Vagina (tissue), 2 donors: ENCODE data around the gene FYB2. TPM values are rescaled to one million over a fixed set of nuclear protein-coding genes. Genes with fewer than 3 reads are reported as not detected.

Experiments
- DNase-seq, 2 donors: peaks; one replicate each; pipeline ENCODE4 v3.0.0-alpha.2; 2017; ENCODE audit errors: extremely low spot score in 2 of 2
- H3K27ac ChIP-seq: fragments of 200-600 bp; sonication (generic); one replicate; pipeline ENCODE4 v1.5.1; 2019
- H3K27me3 ChIP-seq: fragments of 200-600 bp; sonication (generic); one replicate; pipeline ENCODE4 v1.5.1; 2019
- H3K36me3 ChIP-seq, 2 donors: fragments of 200-600 bp; sonication (generic); one replicate each; pipeline ENCODE4 v1.5.1; 2017 to 2019
- H3K4me1 ChIP-seq: fragments of 200-600 bp; sonication (generic); one replicate; pipeline ENCODE4 v1.5.1; 2019
- H3K4me3 ChIP-seq, 2 donors: fragments of 200-600 bp; sonication (generic); 1 replicate in 1 of 2; 2 replicates in 1 of 2; pipeline ENCODE4 v1.5.1; 2016 to 2019
- H3K9me3 ChIP-seq: fragments of 200-600 bp; sonication (generic); one replicate; pipeline ENCODE4 v1.5.1; 2019
- POLR2A ChIP-seq, 2 donors: fragments of 450-650 bp; IDR thresholded peaks; one replicate each; pipeline ENCODE4 v1.6.1; 2017; ENCODE audit warnings: antibody characterized with exemption in 2 of 2, mild to moderate bottlenecking in 2 of 2, moderate library complexity in 2 of 2
- POLR2AphosphoS5 ChIP-seq, 2 donors: sonication (generic); formaldehyde crosslinking; IDR thresholded peaks; one replicate each; pipeline ENCODE4 v1.9.0; 2017; ENCODE audit warnings: antibody characterized with exemption in 2 of 2, mild to moderate bottlenecking in 2 of 2, low read depth in 1 of 2; ENCODE audit not compliant: insufficient read depth in 1 of 2
- intact Hi-C: fragments of 100-400 bp; cut with DNase I; formaldehyde crosslinking; loops from one replicate; pipeline ENCODE4 v1.15.1; 2023
- total RNA-seq: library from RNA; depleted of rRNA; stranded (reverse); fragments of >200 nt; gene quantifications from one replicate; pipeline ENCODE4 v1.2.3, GENCODE V29; 2016
- TF ChIP-seq, protein P1 (sequence below), 3 experiments: fragments of 450-650 bp in 2 of 3; fragments of 200-600 bp in 1 of 3; sonication (generic) in 1 of 3; IDR thresholded peaks; one replicate each; pipeline ENCODE4 v1.5.1; 2017 to 2019; ENCODE audit warnings: antibody characterized with exemption in 3 of 3, mild to moderate bottlenecking in 2 of 3, moderate library complexity in 2 of 3

Gene FYB2
- total RNA-seq, 1 donor from 2014 or later: not detected

DNA sequence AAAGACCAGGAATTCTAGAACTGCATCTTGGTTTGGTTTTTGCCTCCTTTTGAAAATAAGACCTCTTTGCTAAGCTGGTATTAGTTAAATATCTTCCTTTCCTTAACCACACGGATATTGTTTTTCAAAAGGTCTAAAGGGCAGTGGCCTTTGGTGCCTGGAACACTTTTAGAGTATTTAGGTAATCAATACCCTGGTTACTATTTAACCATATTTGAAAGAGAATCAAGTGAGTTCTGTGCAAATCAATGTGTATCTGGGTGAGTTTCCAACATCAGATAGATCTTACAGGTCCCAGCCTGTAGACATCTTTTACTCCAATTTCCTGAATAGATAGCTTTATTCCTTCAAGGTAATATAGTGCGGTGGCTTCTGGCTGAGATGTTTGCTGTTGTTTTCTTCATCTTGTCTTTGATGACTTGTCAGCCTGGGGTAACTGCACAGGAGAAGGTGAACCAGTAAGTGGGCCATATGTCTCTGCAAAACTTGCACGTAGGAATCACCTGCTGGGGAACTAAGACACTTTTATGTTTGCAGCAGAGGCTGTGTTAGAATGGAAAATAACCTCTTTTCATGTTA, 35.4 kb upstream of the FYB2 start, which contains the start of gene C8A:
Gene C8A, plus strand, starts transcription at position 277 of the 579 bp plus-strand sequence. Its CDS starts 105 bp downstream, at position 382.
- Histone ChIP-seq H3K27ac (no peak within 1 kb of the TSS), H3K4me1 (no peaks in the 10 kb centered on the region), H3K36me3 (no peaks in the 10 kb centered on the region), H3K9me3 (no peaks in the 10 kb centered on the region), H3K4me3 (no peak within 1 kb of the TSS), H3K27me3 (no peaks in the 10 kb centered on the region)
- TF ChIP-seq POLR2AphosphoS5 (IDR thresholded peaks at IDR 0.05; ENCODE audit: insufficient read depth in 1 of 2, low read depth in 1 of 2) (no peak), POLR2A (IDR thresholded peaks at IDR 0.05) (no peak)
- TF ChIP-seq, protein P1, sequence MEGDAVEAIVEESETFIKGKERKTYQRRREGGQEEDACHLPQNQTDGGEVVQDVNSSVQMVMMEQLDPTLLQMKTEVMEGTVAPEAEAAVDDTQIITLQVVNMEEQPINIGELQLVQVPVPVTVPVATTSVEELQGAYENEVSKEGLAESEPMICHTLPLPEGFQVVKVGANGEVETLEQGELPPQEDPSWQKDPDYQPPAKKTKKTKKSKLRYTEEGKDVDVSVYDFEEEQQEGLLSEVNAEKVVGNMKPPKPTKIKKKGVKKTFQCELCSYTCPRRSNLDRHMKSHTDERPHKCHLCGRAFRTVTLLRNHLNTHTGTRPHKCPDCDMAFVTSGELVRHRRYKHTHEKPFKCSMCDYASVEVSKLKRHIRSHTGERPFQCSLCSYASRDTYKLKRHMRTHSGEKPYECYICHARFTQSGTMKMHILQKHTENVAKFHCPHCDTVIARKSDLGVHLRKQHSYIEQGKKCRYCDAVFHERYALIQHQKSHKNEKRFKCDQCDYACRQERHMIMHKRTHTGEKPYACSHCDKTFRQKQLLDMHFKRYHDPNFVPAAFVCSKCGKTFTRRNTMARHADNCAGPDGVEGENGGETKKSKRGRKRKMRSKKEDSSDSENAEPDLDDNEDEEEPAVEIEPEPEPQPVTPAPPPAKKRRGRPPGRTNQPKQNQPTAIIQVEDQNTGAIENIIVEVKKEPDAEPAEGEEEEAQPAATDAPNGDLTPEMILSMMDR (IDR thresholded peaks at IDR 0.05): no peak
- DNase-seq: no peak
- intact Hi-C loops: no loop called here

DNA sequence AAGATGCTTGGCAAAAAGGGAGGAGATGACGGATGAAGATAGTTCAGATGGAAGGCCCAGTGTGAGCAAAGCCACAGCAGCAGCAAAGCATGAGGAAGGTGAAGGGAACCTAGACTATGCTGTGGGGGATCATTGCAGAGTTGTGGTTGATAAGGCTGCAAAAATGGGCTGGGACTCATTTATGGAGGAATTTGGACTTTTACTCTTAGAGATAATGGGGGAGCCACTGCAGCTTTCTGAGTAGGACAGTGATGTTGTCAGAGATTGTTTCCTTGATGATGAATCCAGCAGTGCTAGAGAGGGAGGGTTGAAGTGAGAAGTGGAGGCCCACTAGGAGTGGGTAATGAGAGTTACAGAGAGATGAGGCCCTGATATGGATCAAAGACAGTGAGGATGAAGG, 33.3 kb upstream of the FYB2 start:
- Histone ChIP-seq H3K4me1 (no peaks in the 10 kb centered on the region), H3K36me3 (no peaks in the 10 kb centered on the region), H3K4me3 (no peak overlapping the region), H3K27ac (no peak overlapping the region), H3K9me3 (no peaks in the 10 kb centered on the region), H3K27me3 (no peaks in the 10 kb centered on the region)
- TF ChIP-seq, protein P1 (IDR thresholded peaks at IDR 0.05): no peak
- TF ChIP-seq POLR2AphosphoS5 (IDR thresholded peaks at IDR 0.05; ENCODE audit: insufficient read depth in 1 of 2, low read depth in 1 of 2) (no peak), POLR2A (IDR thresholded peaks at IDR 0.05) (no peak)
- DNase-seq: no peak
- intact Hi-C loops: no loop called here

DNA sequence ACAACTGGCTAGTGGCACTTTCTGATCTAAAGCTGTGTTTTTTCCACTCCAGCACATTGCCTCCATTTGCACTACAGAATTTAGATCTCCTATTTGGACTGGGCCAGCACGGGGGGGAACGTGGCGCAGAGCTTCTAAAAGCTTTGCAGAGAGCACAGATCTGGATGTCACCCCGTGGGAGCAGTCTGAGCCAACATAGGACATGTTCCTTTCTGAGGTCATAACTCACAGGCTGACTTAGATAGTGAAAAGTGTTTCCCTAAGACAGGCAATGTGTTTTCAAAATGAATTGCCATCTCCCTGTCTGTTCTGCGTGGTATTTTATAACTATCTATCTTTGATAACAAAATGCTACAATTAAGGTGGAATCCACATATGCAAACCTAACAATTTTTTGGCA, 31.7 kb upstream of the FYB2 start:
- TF ChIP-seq, protein P1 (IDR thresholded peaks at IDR 0.05): no peak
- Histone ChIP-seq H3K27me3 (no peaks in the 10 kb centered on the region), H3K4me3 (no peak overlapping the region), H3K27ac (no peak overlapping the region), H3K4me1 (no peaks in the 10 kb centered on the region), H3K36me3 (no peaks in the 10 kb centered on the region), H3K9me3 (no peaks in the 10 kb centered on the region)
- DNase-seq: no peak
- intact Hi-C loops: no loop called here

DNA sequence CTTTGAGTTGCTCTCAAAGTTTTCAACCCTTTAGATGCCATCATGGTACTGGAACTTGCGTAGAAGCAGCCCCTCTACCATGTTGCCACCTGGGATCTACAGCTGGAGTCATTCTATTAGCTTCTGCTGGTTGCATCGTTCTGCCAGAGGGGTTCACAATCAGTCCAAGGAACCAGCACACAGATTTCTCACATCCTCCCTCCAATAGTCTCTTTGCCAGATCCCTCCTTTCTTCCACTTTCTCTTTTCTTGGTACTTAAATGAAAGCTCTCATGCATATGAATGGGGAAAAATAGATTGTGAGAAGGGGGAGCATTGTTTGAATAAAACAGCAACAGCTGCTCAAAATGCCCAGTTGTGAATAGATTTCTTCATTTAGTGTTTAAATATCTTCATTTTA, 31.2 kb upstream of the FYB2 start:
- no peaks in the 10 kb centered on the region for H3K4me1 ChIP-seq
- no peaks in the 10 kb centered on the region for H3K9me3 ChIP-seq
- H3K4me3 ChIP-seq: no peak overlapping the region
- intact Hi-C loops: no loop called here
- DNase-seq: no peak
- TF ChIP-seq POLR2AphosphoS5 (IDR thresholded peaks at IDR 0.05; ENCODE audit: insufficient read depth in 1 of 2, low read depth in 1 of 2): no peak
- TF ChIP-seq POLR2A (IDR thresholded peaks at IDR 0.05): no peak
- TF ChIP-seq, protein P1 (IDR thresholded peaks at IDR 0.05): no peak
- no peak overlapping the region for H3K27ac ChIP-seq
- H3K27me3 ChIP-seq: no peaks in the 10 kb centered on the region
- no peaks in the 10 kb centered on the region for H3K36me3 ChIP-seq

DNA sequence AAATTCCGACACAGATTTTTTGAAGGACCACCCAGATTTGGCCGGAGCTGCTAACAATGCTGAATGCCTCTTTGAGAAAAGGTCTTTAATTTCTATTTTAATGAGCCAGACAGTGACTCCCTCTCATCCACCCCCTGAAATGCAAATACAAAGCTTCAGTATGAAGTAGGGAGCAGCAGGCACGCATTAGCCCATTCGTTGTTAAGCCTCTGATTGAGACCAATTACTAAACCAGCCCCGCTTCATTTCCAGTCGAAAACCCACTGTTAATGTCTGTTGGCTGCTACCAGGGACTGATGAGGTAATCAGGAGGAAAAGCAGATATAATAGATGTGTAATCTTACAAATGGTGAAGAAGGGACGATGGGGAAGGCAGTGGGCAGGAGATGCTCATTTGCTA, 30.5 kb upstream of the FYB2 start:
- DNase-seq: no peak
- Histone ChIP-seq H3K4me3 (no peak overlapping the region), H3K9me3 (no peaks in the 10 kb centered on the region), H3K27me3 (no peaks in the 10 kb centered on the region), H3K4me1 (no peaks in the 10 kb centered on the region), H3K27ac (no peak overlapping the region), H3K36me3 (no peaks in the 10 kb centered on the region)
- TF ChIP-seq, protein P1 (IDR thresholded peaks at IDR 0.05): no peak
- TF ChIP-seq POLR2AphosphoS5 (IDR thresholded peaks at IDR 0.05; ENCODE audit: insufficient read depth in 1 of 2, low read depth in 1 of 2) (no peak), POLR2A (IDR thresholded peaks at IDR 0.05) (no peak)
- intact Hi-C loops: no loop called here
